ENCODE data around the gene RPS18. TPM values are rescaled to one million over a fixed set of nuclear protein-coding genes. Genes with fewer than 3 reads are reported as not detected.
"Not testable (repeated sequence)": the region's sequence is repeated elsewhere in the genome, so short reads cannot be mapped to it uniquely, and the experiment has no call there.

RPS18 gene
- total RNA-seq, 1 donor, result 10,287 TPM

- DNase-seq (ENCODE audit: low read depth in 2 of 3, low spot score in 2 of 3), result no peak
Measured at GRCh38 chr6:33271117-33271467, 783 bp upstream of the RPS18 start.

GRCh38 chr6:33272275-33273128, 627 bp downstream of the RPS18 start:
- DNase-seq (ENCODE audit: low read depth in 2 of 3, low spot score in 2 of 3), result no peak

GRCh38 chr6:33273129-33273923, 1.5 kb downstream of the RPS18 start:
- no peak for DNase-seq (ENCODE audit: low read depth in 2 of 3, low spot score in 2 of 3)

DNA sequence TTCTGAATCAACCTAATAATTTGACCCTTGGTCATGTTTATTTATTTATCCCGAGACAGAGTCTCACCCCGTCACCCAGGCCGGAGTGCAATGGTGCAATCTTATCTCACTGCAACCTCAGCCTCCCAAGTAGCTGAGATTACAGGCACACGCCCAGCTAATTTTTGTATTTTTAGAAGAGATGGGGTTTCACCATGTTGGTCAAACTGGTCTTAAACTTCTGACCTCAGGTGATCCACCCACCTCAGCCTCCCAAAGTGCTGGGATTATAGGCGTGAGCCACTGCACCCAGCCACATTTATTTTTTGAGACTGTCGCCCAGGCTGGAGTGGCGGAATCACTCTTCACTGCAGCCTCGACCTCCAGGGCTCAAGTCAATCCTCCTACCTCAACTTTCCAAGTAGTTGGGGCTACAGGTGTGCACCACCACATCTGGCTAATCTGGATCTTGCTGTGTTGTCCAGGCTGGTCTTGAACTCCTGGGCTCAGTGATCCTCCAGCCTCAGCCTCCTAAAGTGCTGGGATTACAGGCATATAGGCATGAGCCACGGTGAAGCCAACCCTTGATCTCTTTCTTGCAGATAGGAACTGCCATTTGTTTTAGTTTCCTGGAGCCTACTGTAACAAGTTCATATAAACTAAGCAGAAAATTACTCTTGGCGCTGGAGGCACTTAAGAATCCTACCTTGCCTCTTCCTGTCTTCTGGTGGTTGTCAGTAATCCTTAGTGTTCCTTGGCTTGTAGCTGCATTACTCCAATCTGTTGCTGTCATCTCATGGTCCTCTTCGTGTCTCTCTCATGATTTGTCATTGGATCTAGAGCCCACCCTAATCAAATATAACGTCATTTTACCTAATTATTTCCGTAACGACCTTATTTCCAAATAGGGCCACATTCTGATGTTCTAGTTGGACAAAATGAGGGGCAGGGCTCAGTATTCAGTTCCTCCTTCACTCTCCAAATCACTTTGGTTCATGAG, 2.3 kb downstream of the RPS18 start:
- no peak for DNase-seq (ENCODE audit: low read depth in 2 of 3, low spot score in 2 of 3)

- DNase-seq (ENCODE audit: low read depth in 2 of 3, low spot score in 2 of 3), result not testable (repeated sequence)
Measured at GRCh38 chr6:33275795-33276580, 4.1 kb downstream of the RPS18 start.

- no peak for DNase-seq (ENCODE audit: low read depth in 2 of 3, low spot score in 2 of 3)
Measured at GRCh38 chr6:33276581-33276863, 4.6 kb downstream of the RPS18 start.

GRCh38 chr6:33276864-33277662, 5.2 kb downstream of the RPS18 start, which contains the start of gene B3GALT4:
Gene B3GALT4, plus strand, starts transcription at chr6:33277123. Its CDS starts 297 bp downstream, at chr6:33277420.
- peak; percentile 54 to 82 (median 76) for DNase-seq (ENCODE audit: low read depth in 2 of 3, low spot score in 2 of 3)

DNA sequence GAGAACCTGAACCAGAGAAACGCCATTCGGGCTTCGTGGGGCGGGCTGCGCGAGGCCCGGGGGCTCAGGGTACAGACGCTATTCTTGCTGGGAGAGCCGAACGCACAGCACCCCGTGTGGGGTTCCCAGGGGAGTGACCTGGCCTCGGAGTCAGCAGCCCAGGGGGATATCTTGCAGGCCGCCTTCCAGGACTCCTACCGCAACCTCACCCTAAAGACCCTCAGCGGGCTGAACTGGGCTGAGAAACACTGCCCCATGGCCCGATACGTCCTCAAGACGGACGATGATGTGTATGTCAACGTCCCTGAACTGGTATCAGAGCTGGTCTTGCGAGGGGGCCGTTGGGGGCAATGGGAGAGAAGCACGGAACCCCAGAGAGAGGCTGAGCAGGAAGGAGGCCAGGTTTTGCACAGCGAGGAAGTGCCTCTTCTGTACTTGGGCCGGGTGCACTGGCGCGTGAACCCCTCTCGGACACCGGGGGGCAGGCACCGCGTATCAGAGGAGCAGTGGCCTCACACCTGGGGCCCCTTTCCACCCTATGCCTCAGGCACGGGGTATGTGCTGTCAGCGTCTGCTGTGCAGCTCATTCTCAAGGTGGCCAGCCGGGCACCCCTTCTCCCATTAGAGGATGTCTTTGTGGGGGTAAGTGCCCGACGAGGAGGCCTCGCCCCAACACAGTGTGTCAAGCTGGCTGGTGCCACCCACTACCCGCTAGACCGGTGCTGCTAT, 6.0 kb downstream of the RPS18 start:
- DNase-seq (ENCODE audit: low read depth in 2 of 3, low spot score in 2 of 3), result peak in 2 of 3 donors; percentile 32 to 41

GRCh38 chr6:33278392-33278741, 6.5 kb downstream of the RPS18 start:
- DNase-seq (ENCODE audit: low read depth in 2 of 3, low spot score in 2 of 3), result no peak

DNA sequence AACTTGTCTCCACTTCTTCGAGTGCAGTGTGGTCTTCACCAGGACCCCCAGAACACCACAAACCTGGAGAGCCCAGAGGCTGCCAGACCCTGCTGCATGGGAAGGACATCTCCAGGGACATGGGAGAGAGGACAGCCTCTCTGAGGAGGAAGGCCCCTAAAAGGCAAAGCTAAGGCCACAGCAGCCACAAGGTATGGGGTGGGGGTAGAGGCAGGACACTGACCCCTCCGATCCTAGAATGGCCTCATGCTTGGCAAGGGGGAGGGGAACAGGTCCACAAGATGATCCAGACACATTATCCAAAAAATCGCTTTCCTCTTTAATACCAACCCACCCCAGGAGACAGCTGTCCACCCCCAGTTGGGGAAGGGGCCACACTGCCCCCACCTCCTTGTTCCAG, 6.9 kb downstream of the RPS18 start:
- DNase-seq (ENCODE audit: low read depth in 2 of 3, low spot score in 2 of 3), result no peak

DNA sequence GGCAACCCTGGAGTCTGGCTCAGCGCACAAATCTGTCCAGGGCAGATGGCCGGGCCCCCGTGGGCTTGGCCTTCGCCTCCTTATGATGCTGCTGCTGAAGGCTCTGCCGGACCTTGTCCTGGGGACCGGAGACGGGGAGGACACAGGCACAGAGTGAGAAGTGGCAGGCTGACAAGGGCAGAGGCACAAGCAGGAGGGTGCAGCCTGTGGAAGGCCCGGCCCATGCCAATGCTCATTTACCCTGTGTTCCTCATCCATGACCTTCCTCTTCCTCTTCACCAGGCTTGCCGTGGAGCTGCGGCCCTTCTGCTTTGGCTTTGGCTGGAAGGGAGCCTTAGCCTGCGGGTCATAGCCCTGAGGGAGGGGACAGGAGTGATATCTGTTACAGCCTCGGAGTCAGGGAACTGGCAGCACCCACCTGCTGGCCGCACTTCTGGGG, 7.4 kb downstream of the RPS18 start:
- DNase-seq (ENCODE audit: low read depth in 2 of 3, low spot score in 2 of 3), result no peak

- DNase-seq (ENCODE audit: low read depth in 2 of 3, low spot score in 2 of 3), result peak in 2 of 3 donors; percentile 78 to 83
Measured at GRCh38 chr6:33279971-33280511, 8.2 kb downstream of the RPS18 start.

GRCh38 chr6:33280539-33280938, 8.7 kb downstream of the RPS18 start:
- no peak for DNase-seq (ENCODE audit: low read depth in 2 of 3, low spot score in 2 of 3)

- not testable (repeated sequence) for DNase-seq (ENCODE audit: low read depth in 2 of 3, low spot score in 2 of 3)
Measured at GRCh38 chr6:33285214-33285613, 13.3 kb downstream of the RPS18 start.

DNA sequence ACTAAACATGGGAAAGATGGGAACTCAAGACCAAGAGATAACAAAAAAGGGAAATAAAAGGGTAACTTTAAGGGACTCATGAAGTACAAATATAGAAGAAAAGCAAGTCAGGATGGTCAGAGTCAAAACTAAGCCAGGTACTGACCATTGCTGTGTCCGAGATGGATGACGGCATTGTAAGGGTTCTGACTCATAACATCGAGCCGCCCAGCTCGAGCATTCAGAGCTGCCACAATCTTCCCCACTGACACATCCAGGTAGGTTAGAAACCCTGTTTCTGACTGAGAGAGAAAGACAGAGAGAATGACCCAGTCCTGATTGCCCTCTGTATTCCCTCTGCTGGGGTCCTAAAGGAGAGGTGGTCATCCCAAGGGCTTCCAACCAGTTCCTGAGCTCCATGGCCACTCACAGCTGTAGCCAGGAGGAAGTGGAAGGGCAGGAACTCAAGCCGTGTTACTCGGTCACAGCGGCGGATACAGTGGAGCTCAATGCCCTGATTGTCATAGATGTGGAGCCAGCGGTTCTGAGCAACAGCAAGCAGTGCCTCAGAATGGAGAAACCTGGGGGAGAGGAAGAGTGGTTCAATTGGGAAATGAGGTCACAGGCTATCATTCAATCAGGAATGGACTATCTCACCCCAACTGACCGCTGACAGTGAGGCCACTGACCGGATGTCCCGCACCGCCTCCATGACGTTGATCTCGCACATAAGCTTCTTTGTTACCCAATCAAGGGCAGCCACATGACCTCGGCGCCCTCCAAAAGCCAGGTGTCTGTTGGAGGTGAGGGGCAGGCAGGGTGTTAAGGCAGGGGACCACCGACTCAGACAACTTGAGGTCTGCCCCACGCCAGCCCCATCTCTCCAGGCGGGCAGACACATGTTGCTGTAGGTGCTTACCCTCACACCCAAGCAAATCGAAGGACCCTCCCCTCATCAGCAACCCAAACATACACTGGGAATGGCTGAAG, 15.4 kb downstream of the RPS18 start:
- DNase-seq (ENCODE audit: low read depth in 2 of 3, low spot score in 2 of 3), result no peak

GRCh38 chr6:33288141-33288920, 16.5 kb downstream of the RPS18 start:
- no peak for DNase-seq (ENCODE audit: low read depth in 2 of 3, low spot score in 2 of 3)
